Astrocyte (in vitro differentiated cells and primary cell): Measurements from ENCODE around the gene GNG14.

ENCODE experiments used
- CTCF ChIP-seq: IDR thresholded peaks from 2 replicates; pipeline ENCODE4 v1.5.1; 2011; ENCODE audit warnings: low read depth, mild to moderate bottlenecking, inconsistent platforms, low read length, moderate library complexity; ENCODE audit not compliant: insufficient read depth
- EZH2 ChIP-seq: IDR thresholded peaks from 2 replicates; pipeline ENCODE4 v1.6.1; 2012; ENCODE audit warnings: mild to moderate bottlenecking, low read length, inconsistent platforms; ENCODE audit not compliant: insufficient read depth

DNA sequence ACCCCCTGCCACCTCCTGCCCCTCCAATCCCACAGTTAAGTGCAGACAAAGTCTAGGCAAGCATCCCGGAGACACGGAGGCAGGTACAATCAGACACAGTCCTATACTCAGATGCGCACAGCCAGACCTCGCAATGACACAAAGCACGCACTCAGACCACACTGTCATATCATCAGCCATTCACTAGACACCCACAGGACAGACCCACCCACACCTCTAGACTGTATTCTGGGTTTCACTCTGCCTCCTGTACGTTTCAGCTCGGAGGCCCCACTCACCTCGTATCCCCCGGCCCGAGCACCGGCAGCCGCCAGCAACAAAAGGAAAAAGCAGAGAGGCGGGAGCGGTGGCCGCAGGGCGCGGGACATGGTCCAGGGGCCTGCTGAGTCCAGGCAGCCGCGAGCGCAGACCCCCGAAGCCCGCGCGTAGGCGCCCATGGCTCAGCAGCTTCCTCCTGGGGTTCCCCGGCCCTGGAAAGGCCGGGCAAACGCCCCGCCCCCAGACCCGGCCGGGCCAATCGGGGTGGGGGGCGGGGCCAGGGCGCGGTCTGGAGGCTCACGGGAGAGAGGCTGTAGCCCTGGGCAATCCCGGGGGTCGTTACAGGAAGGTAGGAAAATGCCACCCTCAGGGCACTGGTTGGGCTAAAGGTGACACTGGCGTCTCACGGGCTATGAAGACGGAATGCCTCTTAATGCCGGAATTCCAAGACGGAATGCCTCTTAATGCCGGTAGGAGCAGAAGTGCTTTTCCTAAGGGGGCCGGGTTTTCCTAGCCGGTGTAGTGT, 21.3 kb upstream of the GNG14 start, which contains the start of the genes MAN2B1 and WDR83:
- no peak for TF ChIP-seq CTCF
- TF ChIP-seq EZH2: no peak
